Hematopoietic multipotent progenitor cell treated with erythropoietin and hydrocortisone succinate and interleukin-3 and kit ligand, for 17 days (in vitro differentiated cells): ENCODE measurements around the gene SFI1.

Source experiments
- DNase-seq: peaks from one replicate; pipeline ENCODE4 v3.0.0-alpha.2; 2015; ENCODE audit warnings: low spot score

SFI1 gene

GRCh38 chr22:31637447-31637890 lies 141.1 kb downstream of the SFI1 start:
- DNase-seq = peak; percentile 36

- DNase-seq = no peak
These were observed 141.7 kb downstream of the SFI1 start for GRCh38 chr22:31637891-31638618.

GRCh38 chr22:31639436-31640039 lies 143.2 kb downstream of the SFI1 start:
- DNase-seq = no peak

DNA sequence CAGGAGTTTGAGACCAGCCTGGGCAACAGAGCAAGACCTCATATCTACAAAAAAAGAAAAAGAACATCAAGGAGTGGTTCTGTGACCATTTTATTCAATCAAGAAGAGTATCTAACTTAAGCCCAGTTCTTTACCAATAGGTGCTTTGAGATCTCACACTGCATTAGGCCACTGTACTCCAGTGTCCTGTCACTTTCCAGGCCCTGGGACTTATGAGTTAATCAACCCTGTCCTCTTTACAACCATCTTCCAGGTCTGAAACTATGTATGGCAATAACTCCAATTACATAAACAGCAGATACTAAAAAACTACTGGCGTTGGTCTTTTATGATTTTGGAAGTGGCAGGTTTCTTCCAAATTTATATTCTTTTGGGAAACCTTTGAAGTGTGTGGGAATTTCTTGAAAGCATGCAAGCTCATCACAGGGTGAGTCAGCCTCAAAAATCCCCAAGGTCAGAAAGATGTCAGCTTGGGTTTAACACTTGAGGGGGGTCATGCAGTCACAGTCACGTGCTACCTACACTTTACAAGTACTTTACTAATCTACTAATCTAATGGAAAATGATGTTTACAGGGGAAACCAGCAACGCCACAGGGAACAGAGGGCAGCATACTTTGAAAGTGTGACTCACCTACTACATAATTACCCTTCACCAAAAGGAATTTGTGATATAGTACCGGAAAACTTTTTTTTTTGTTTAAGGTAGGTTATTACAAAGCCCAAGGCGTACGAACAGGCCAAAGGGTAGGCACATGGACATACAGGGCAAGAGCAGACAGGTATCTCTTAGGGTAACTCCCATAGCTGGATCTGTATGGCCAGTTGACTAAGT lies 150.1 kb downstream of the SFI1 start:
- no peak for DNase-seq

DNA sequence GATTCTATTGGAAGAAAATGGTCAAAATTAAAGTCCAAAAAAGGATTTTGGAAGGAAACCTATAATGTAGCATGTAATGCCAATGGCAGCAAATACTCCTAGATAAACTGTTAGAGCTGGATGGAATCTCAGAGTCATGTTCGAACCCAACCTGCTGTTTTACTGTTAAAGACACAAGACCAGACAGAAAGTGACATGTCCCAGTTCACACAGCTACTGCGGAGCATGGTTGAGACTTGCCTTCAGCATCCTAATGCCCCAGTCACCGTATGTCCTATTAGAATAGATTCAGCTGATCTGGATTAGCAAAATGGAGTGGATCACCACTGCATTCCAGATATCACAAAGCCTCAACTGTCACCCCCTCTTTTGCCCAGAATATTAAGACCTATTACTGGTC lies 150.7 kb downstream of the SFI1 start:
- no peak for DNase-seq

- no peak for DNase-seq
These were observed 151.4 kb downstream of the SFI1 start for GRCh38 chr22:31647523-31648320.

- DNase-seq = no peak
These were observed 154.1 kb downstream of the SFI1 start for GRCh38 chr22:31650391-31650790.

- DNase-seq = no peak
These were observed 155.3 kb downstream of the SFI1 start for GRCh38 chr22:31651664-31652063.

DNA sequence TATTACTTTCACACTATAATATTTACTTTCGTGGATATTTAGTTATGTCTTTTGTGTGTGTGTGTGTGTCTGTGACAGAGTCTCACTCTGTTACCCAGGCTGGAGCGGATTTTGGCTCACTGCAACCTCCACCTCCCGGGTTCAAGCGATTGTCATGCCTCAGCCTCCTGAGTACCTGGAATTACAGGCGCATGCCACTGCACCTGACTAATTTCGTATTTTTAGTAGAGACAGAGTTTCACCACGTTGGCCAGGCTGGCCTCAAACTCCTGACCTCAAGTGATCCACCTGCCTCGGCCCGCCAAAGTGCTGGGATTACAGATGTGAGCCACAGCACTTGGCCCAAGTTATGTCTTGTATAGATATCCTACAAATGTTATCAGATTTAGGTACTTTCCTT lies 155.8 kb downstream of the SFI1 start:
- DNase-seq = no peak

GRCh38 chr22:31652911-31653684 lies 156.8 kb downstream of the SFI1 start:
- DNase-seq = no peak

DNA sequence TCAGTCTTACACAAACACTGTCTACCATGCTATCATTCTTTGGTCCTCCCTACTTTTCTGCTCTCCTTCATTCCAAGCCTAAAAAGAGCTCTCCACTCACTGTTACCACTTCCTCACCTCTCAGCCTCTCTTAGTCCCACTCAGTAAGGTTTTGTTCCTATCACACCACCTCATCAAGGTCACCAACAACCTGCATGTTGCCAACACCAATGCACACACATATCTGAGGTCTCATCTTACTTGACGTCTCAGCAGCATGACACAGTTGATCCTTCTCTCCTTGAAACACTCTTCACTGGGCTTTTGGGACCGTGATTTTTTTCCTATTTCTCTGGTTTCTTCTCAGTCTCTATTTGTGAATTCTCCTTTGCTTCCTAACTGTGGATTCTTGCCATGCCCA lies 157.6 kb downstream of the SFI1 start:
- DNase-seq = no peak

GRCh38 chr22:31654408-31654807 lies 158.1 kb downstream of the SFI1 start:
- no peak for DNase-seq

- no peak for DNase-seq
These were observed 162.9 kb downstream of the SFI1 start for GRCh38 chr22:31659246-31659645.

- DNase-seq = peak; percentile 15
These were observed 164.6 kb downstream of the SFI1 start for GRCh38 chr22:31660860-31661341.

- DNase-seq = peak; percentile 99
These were observed 165.7 kb downstream of the SFI1 start, which contains the start of gene PISD for GRCh38 chr22:31661851-31662667. Gene PISD, minus strand, starts transcription at chr22:31662215. Its CDS starts 7 bp downstream, at chr22:31662208.

DNA sequence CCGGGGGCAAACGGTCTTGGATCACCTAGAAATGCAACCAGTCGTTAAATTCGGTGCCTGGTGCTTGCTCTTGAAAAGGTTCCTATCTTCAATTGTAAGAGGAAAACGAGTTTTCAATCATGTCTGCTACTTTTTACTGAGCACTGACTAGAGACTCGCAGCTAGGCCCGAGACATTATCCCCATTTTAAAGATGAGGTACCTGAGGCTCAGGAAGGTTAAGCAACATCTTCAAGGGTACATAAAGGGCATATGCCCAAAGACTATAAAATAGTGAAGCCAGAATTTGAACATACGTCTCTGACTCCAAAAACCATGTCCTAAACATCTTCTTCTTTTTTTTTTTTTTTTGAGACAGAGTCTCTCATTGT lies 166.3 kb downstream of the SFI1 start:
- DNase-seq = no peak
